NT2/D1 (cell line): ENCODE measurements around the gene AK9.

Experiments used
- DNase-seq: peaks from one replicate; pipeline ENCODE4 v3.0.0-alpha.2; 2011; ENCODE audit warnings: low read depth, low spot score
- H3K27me3 ChIP-seq: 2 replicates; pipeline ENCODE4 v1.6.0; 2011; ENCODE audit warnings: mild to moderate bottlenecking; ENCODE audit not compliant: insufficient read length, insufficient read depth
- H3K36me3 ChIP-seq: 2 replicates; pipeline ENCODE4 v1.6.1; 2011; ENCODE audit warnings: mild to moderate bottlenecking, low read length, mixed read lengths; ENCODE audit not compliant: insufficient read depth, insufficient read length
- H3K4me1 ChIP-seq: 2 replicates; pipeline ENCODE4 v1.5.1; 2011; ENCODE audit not compliant: insufficient read depth, insufficient read length
- H3K4me3 ChIP-seq: 2 replicates; pipeline ENCODE4 v1.5.1; 2011; ENCODE audit warnings: low read depth; ENCODE audit not compliant: insufficient read length
- H3K9ac ChIP-seq: 2 replicates; pipeline ENCODE4 v1.6.0; 2011; ENCODE audit warnings: low read depth; ENCODE audit not compliant: insufficient read length
- H3K9me3 ChIP-seq: 2 replicates; pipeline ENCODE4 v1.5.1; 2011; ENCODE audit warnings: mild to moderate bottlenecking, low read length; ENCODE audit not compliant: insufficient read depth
- SUZ12 ChIP-seq: IDR thresholded peaks from 2 replicates; pipeline ENCODE4 v1.6.1; 2011; ENCODE audit not compliant: insufficient read length, insufficient read depth; ENCODE audit errors: extremely low read depth
- YY1 ChIP-seq: IDR thresholded peaks from 2 replicates; pipeline ENCODE4 v1.6.1; 2011; ENCODE audit not compliant: insufficient read length, insufficient read depth
- ZNF274 ChIP-seq: IDR thresholded peaks from 2 replicates; pipeline ENCODE4 v1.6.1; 2011; ENCODE audit warnings: mild to moderate bottlenecking, low read depth, low read length

Gene AK9

DNA sequence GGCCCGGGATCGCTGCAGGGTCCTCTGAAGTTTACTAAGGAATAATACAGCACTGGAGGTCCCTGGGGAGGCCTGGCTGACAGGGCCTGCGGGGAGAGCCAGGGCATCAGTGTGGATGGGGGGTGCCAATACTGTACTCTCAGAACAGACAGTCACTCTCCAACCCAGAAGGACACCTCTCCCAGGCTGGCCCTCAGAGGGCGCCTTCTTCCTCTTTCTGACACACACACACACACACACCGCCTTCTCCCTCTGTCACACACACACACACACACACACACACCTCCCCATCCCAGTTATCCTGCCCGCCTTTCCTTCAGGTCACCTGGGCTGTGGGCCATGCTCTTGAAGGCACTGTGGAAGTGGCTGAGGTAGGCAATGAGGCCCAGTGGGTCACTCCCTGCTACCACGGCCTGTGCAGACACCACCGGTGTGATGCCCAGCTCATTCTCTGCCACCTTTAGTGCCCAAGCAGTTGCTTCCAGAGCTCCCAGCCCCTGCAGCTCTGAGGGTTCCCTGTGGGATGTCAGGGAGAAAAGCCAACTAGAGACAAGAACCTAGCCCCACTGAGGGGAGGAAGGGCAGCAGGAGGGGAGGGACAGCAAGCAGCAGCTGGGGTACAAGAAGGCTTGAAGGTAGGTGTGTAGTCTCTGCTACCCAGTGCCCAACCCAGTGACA lies 243.0 kb downstream of the AK9 start:
- no peaks in the 10 kb centered on the region for H3K27me3 ChIP-seq
- no peak overlapping the region for H3K9ac ChIP-seq
- no peak for DNase-seq
- no peak overlapping the region for H3K4me3 ChIP-seq
- peaks cover 2% of the 10 kb centered on the region for H3K4me1 ChIP-seq
- TF ChIP-seq ZNF274 = no peak
- no peak for TF ChIP-seq YY1
- TF ChIP-seq SUZ12 = no peak
- no peaks in the 10 kb centered on the region for H3K9me3 ChIP-seq
- H3K36me3 ChIP-seq = peaks cover 89% of the 10 kb centered on the region

DNA sequence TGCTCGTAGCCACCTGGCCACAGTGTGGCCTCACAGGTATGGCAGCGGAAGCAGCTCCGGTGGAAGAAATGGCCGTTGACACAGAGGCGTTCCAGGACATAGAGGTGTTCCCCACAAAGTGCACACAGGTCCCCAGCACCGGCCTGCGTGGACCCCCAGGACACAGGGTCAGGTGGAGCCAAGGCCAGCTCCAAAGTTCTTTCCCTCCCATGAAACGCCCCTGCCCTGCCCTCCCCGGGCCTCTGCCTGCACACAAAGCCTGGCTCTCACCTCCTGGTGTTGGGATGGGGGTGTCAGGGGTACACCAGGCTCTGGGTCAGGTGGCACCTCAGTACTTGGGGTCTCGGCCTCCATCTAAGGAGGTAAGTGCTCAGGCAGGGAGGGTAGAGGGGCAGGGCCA lies 243.9 kb downstream of the AK9 start:
- H3K36me3 ChIP-seq = peaks cover 92% of the 10 kb centered on the region
- no peaks in the 10 kb centered on the region for H3K9me3 ChIP-seq
- no peak for TF ChIP-seq ZNF274
- no peak for TF ChIP-seq YY1
- TF ChIP-seq SUZ12 = no peak
- peaks cover 2% of the 10 kb centered on the region for H3K4me1 ChIP-seq
- no peak overlapping the region for H3K4me3 ChIP-seq
- H3K9ac ChIP-seq = no peak overlapping the region
- no peak for DNase-seq
- H3K27me3 ChIP-seq = no peaks in the 10 kb centered on the region

DNA sequence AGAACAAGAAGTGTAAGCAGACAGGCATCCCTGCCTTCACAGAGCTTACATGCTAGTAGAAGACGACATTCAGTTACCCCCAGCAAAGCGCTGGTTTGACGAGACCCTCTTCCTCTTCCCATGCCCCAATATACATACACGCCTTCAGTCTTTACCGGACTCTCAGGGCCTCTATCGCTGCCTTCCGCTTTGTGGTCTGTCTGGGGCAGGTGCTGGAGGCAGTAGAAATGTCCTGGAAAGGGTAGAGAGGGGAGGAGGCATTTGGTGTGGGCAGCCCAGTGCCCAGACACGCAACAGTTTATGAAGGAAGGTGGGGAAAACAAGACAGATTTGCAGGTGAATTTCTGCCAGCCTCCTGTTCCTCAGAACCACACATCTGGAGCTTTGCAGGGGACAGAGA lies 244.5 kb downstream of the AK9 start:
- no peaks in the 10 kb centered on the region for H3K9me3 ChIP-seq
- H3K9ac ChIP-seq = no peak overlapping the region
- H3K4me3 ChIP-seq = no peak overlapping the region
- DNase-seq = no peak
- TF ChIP-seq SUZ12 (no peak), YY1 (no peak), ZNF274 (no peak)
- H3K27me3 ChIP-seq = no peaks in the 10 kb centered on the region
- H3K36me3 ChIP-seq = peaks cover 88% of the 10 kb centered on the region
- H3K4me1 ChIP-seq = peaks cover 2% of the 10 kb centered on the region

DNA sequence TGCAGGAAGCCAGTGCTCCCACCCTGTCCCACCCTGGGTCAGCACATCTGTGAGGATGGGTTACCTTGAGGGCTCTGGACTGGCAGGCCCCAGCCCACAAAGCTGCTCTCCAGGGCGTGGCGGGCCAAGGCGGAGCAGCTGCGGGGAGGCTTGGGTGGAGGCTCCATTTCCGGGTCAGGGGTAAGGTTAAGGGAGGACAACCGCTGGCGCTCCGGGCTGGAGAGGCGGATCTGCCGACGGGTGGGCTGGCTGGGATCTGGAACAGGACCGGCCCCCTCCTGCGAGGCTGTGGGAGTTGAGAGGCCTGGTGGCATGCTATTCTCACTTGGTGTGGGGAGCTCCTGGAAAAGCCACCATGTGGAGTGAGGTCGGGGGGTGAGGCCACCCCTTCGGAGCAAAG lies 244.9 kb downstream of the AK9 start:
- no peak for TF ChIP-seq ZNF274
- TF ChIP-seq YY1 = no peak
- no peak for TF ChIP-seq SUZ12
- Histone ChIP-seq H3K9me3 (no peaks in the 10 kb centered on the region), H3K9ac (no peak overlapping the region), H3K27me3 (peaks cover 4% of the 10 kb centered on the region), H3K4me3 (no peak overlapping the region), H3K4me1 (peaks cover 2% of the 10 kb centered on the region), H3K36me3 (peaks cover 85% of the 10 kb centered on the region)
- DNase-seq = no peak

DNA sequence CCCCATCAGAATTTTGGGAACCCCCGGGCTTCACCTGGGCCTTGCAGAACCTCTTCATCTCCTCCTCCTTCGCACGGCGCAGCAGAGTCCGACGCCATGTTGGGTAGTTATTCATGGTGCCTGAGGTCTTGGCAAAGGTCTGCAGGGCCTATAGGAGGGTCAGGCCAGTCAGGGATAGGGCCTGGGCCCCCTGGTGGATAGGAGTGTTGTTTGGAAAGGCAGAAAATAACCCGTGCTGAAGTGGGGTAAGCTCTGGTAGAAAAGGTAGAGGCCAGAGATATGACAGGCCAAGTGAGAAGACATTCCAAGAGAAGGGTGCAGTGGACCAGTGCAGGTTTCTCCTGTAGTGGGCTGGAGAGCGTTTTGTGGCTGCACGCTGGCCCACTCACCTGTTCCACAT lies 245.6 kb downstream of the AK9 start:
- no peak for DNase-seq
- H3K9ac ChIP-seq = no peak overlapping the region
- TF ChIP-seq SUZ12 (no peak), YY1 (no peak), ZNF274 (no peak)
- peaks cover 4% of the 10 kb centered on the region for H3K27me3 ChIP-seq
- H3K36me3 ChIP-seq = peaks cover 80% of the 10 kb centered on the region
- no peaks in the 10 kb centered on the region for H3K9me3 ChIP-seq
- H3K4me3 ChIP-seq = no peak overlapping the region
- peaks cover 2% of the 10 kb centered on the region for H3K4me1 ChIP-seq

DNA sequence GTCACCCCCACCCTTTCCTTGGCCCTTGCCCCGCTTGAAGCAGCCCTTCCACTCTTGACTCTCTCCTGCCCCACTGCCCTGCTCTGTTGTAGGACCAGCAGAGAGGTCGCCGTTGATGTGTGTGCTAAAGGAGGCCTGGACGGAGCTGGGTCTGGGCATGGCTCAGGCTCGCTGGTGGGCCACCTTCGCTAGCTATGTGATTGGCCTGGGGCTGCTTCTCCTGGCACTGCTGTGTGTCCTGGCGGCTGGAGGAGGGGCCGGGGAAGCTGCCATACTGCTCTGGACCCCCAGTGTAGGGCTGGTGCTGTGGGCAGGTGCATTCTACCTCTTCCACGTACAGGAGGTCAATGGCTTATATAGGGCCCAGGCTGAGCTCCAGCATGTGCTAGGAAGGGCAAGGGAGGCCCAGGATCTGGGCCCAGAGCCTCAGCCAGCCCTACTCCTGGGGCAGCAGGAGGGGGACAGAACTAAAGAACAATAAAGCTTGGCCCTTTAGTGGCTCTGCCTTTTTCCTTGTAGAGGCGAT lies 247.5 kb downstream of the AK9 start:
- peaks cover 4% of the 10 kb centered on the region for H3K4me1 ChIP-seq
- TF ChIP-seq YY1 (no peak), ZNF274 (no peak), SUZ12 (no peak)
- no peak overlapping the region for H3K9ac ChIP-seq
- DNase-seq = no peak
- no peak overlapping the region for H3K4me3 ChIP-seq
- peaks cover 9% of the 10 kb centered on the region for H3K27me3 ChIP-seq
- no peaks in the 10 kb centered on the region for H3K9me3 ChIP-seq
- H3K36me3 ChIP-seq = peaks cover 62% of the 10 kb centered on the region
